GM12878 (cell line): ENCODE results near the gene GAK. TPM values are rescaled to one million over a fixed set of nuclear protein-coding genes. Genes with fewer than 3 reads are reported as not detected.

Source experiments
- ATAC-seq: fragments of 200-7000 bp; cut with Tn5 transposase; 3 replicates; pipeline ENCODE4 v1.9.1; 2020; ENCODE audit warnings: mild to moderate bottlenecking, moderate library complexity
- BruUV-seq: library from RNA; stranded (reverse); fragments of 400-500 nt; replicated peaks from 2 replicates; lab custom pipeline; 2021; lab: Mats Ljungman, UMichigan
- CTCF ChIA-PET: fragments of 300-600 bp; sonication (Branson Sonifier 250); formaldehyde crosslinking; extraction: SDS; loops from one replicate; lab custom pipeline; 2021; ENCODE audit warnings: inconsistent platforms; lab: Yijun Ruan, JAX
- POLR2A ChIA-PET: fragments of 350-600 bp; formaldehyde crosslinking; extraction: SDS; loops from one replicate; lab custom pipeline; 2021; ENCODE audit warnings: inconsistent platforms; lab: Charles Lee
- RAD21 ChIA-PET: fragments of 300-600 bp; sonication (Branson Sonifier 250); formaldehyde crosslinking; loops from one replicate; lab custom pipeline; 2023; ENCODE audit warnings: antibody characterized with exemption; ENCODE audit not compliant: unreplicated experiment; lab: Charles Lee
- SMC1A ChIA-PET: fragments of 300-600 bp; sonication (Branson Sonifier 250); formaldehyde crosslinking; loops from one replicate; lab custom pipeline; 2023; ENCODE audit not compliant: unreplicated experiment, uncharacterized antibody; lab: Charles Lee
- DNase-seq: peaks from one replicate; pipeline ENCODE4 v3.0.0-alpha.2; 2011; ENCODE audit warnings: low read depth, low spot score
- FAIRE-seq: peaks from 3 replicates; lab custom pipeline; 2011; peaks lifted over from hg19 to GRCh38; lab: Jason Lieb, UNC
- H2AFZ ChIP-seq: 2 replicates; pipeline ENCODE4 v1.6.0; 2011; ENCODE audit warnings: low read depth, low read length, control low read depth; ENCODE audit not compliant: control insufficient read depth
- H3K27ac ChIP-seq: 2 replicates; pipeline ENCODE4 v1.5.1; 2011; ENCODE audit warnings: control low read depth; ENCODE audit not compliant: control insufficient read depth, insufficient read depth
- H3K27me3 ChIP-seq, 2 experiments: replicated peaks in 1 of 2; 2 replicates each; pipeline versions ENCODE4 v1.6.0 to v1.6.1; 2011; ENCODE audit warnings: low read length in 1 of 2; ENCODE audit not compliant: control insufficient read depth in 2 of 2, insufficient read depth in 2 of 2
- H3K36me3 ChIP-seq, 2 experiments: 2 replicates each; pipeline ENCODE4 v1.5.1; 2011; ENCODE audit warnings: low read length in 1 of 2; ENCODE audit not compliant: control insufficient read depth in 2 of 2, insufficient read depth in 2 of 2
- H3K4me1 ChIP-seq: 2 replicates; pipeline ENCODE4 v1.6.1; 2011; ENCODE audit warnings: mild to moderate bottlenecking, low read length, moderate library complexity, mixed read lengths; ENCODE audit not compliant: control insufficient read depth, insufficient read depth
- H3K4me2 ChIP-seq: 2 replicates; pipeline ENCODE4 v1.6.0; 2011; ENCODE audit warnings: control low read depth; ENCODE audit not compliant: control insufficient read depth, insufficient read depth
- H3K4me3 ChIP-seq: fragments of 200-600 bp; sonication (generic); 2 replicates; pipeline ENCODE4 v1.5.1; 2016
- H3K79me2 ChIP-seq: 2 replicates; pipeline ENCODE4 v1.6.0; 2011; ENCODE audit warnings: low read length; ENCODE audit not compliant: control insufficient read depth, insufficient read depth
- H3K9ac ChIP-seq: 2 replicates; pipeline ENCODE4 v1.8.0; 2011; ENCODE audit warnings: low read length, control low read depth, mixed read lengths; ENCODE audit not compliant: control insufficient read depth, insufficient read depth
- H3K9me3 ChIP-seq: replicated peaks from 3 replicates; pipeline ENCODE4 v1.5.1; 2011; ENCODE audit warnings: mild to moderate bottlenecking, low read length; ENCODE audit not compliant: control insufficient read depth, insufficient read depth
- H4K20me1 ChIP-seq: 2 replicates; pipeline ENCODE4 v1.6.0; 2011; ENCODE audit not compliant: control insufficient read depth, insufficient read depth
- IRF4 ChIP-seq: IDR thresholded peaks from 2 replicates; pipeline ENCODE4 v1.6.1; 2011; ENCODE audit warnings: low read depth, low read length
- IRF5 ChIP-seq: fragments of 450-650 bp; IDR thresholded peaks from 2 replicates; pipeline ENCODE4 v1.6.1; 2017; ENCODE audit warnings: borderline replicate concordance
- RAD21 ChIP-seq: IDR thresholded peaks from 2 replicates; pipeline ENCODE4 v1.6.1; 2011; ENCODE audit warnings: mild to moderate bottlenecking, low read depth, low read length, moderate library complexity; ENCODE audit not compliant: insufficient read depth
- RAD51 ChIP-seq: fragments of 450-650 bp; IDR thresholded peaks from 2 replicates; pipeline ENCODE4 v1.6.1; 2016; ENCODE audit warnings: moderate library complexity, mild to moderate bottlenecking, inconsistent platforms
- REST ChIP-seq: IDR thresholded peaks from 2 replicates; pipeline ENCODE4 v1.6.1; 2012; ENCODE audit warnings: mild to moderate bottlenecking, low read depth, low read length
- SPI1 ChIP-seq: IDR thresholded peaks from 2 replicates; pipeline ENCODE4 v1.6.1; 2011; ENCODE audit warnings: low read depth, mild to moderate bottlenecking, low read length, moderate library complexity, borderline replicate concordance; ENCODE audit not compliant: insufficient read depth
- SRF ChIP-seq, 2 experiments: IDR thresholded peaks; 2 replicates each; pipeline ENCODE4 v1.6.1; 2011; ENCODE audit warnings: low read depth in 2 of 2, low read length in 2 of 2, mild to moderate bottlenecking in 1 of 2, moderate library complexity in 1 of 2
- ZNF24 ChIP-seq: fragments of 450-650 bp; IDR thresholded peaks from 2 replicates; pipeline ENCODE4 v1.6.1; 2017; ENCODE audit warnings: antibody characterized with exemption, mild to moderate bottlenecking
- WGBS: methylation state at CpG from one replicate; pipeline ENCODE4 v1.1.6; 2016; ENCODE audit warnings: low lambda C conversion rate; ENCODE audit not compliant: insufficient replicate concordance, insufficient coverage; ENCODE audit errors: missing lambda C conversion rate; 5-methylcytosine and 5-hydroxymethylcytosine counted together
- in situ Hi-C: fragments of 300-500 bp; cut with MboI; formaldehyde crosslinking; loops from 9 replicates; pipeline ENCODE4 v1.14.3; 2018; ENCODE audit warnings: mixed read lengths
- intact Hi-C: fragments of 100-400 bp; cut with micrococcal nuclease; formaldehyde crosslinking; loops from one replicate; pipeline ENCODE4 v1.14.2; 2022; ENCODE audit not compliant: unreplicated experiment
- polyA plus RNA-seq, 11 experiments: library from polyadenylated mRNA; depleted of rRNA in 4 of 11; unstranded in 6 of 11; stranded (reverse) in 5 of 11; fragments of >200 nt; fragmentation: Nextera tagmentation in 4 of 11; fragmentation: Illumina TruSeq in 1 of 11; extraction: Ambion mirVana in 4 of 11; extraction: Trizol in 1 of 11; gene quantifications; 1 replicate in 1 of 11; 2 replicates in 10 of 11; pipeline versions ENCODE4 v1.2.1 to v1.2.3, GENCODE V29; 2011 to 2016; ENCODE audit warnings: inconsistent platforms in 2 of 11, missing spikeins in 2 of 11, low read depth in 1 of 11
- total RNA-seq, 4 experiments: library from RNA; depleted of rRNA in 3 of 4; stranded (reverse); fragments of >200 nt in 3 of 4; fragmentation: Illumina TruSeq in 1 of 4; extraction: Trizol in 1 of 4; gene quantifications; 2 replicates each; pipeline versions ENCODE4 v1.2.1 to v1.2.3, GENCODE V29; 2013 to 2021

GAK gene
- total and polyA plus RNA-seq, 10 of the 15 experiments (the other 5 are each of a cell fraction or from before 2014, with no cell fraction given): 0.82 to 127 (median 53.8) TPM

GRCh38 chr4:821631-822030 lies 110.5 kb downstream of the GAK start:
- in situ Hi-C loops: no loop called here
- no peaks in the 10 kb centered on the region for H3K36me3 ChIP-seq
- FAIRE-seq (no peak), DNase-seq (no peak), ATAC-seq (no peak)
- H3K4me1 ChIP-seq: no peaks in the 10 kb centered on the region
- RAD21 ChIA-PET: no interaction called here
- H3K9me3 ChIP-seq: no peaks in the 10 kb centered on the region; the same call in 2 of the 3 replicates
- H4K20me1 ChIP-seq: no peaks in the 10 kb centered on the region
- peaks cover 0 to 9% of the 10 kb centered on the region in 2 experiments for H3K27me3 ChIP-seq
- H3K4me3 ChIP-seq: no peak overlapping the region
- H3K27ac ChIP-seq: no peak overlapping the region
- H2AFZ ChIP-seq: no peak overlapping the region
- BruUV-seq: no TSS peak
- TF ChIP-seq ZNF24 (no peak), SRF (IDR thresholded peaks at IDR 0.05; ENCODE audit: low read depth in 2 of 2, low read length in 2 of 2) (no peak), IRF4 (no peak)
- TF ChIP-seq, all 136 proteins: peak for 0
- no peaks in the 10 kb centered on the region for H3K79me2 ChIP-seq
- no peak overlapping the region for H3K4me2 ChIP-seq
- 44% methylated on average over 16 of the region's 16 CpGs for WGBS
- H3K9ac ChIP-seq: no peak overlapping the region
- intact Hi-C loops: no loop called here
- CTCF ChIA-PET: no interaction called here
- POLR2A ChIA-PET: interaction anchor here (0.5 kb wide), 1 partner anchor 1117 kb away, joined by 3 read pairs; no protein-coding TSS in a partner anchor
- SMC1A ChIA-PET: no interaction called here

GRCh38 chr4:821181-821591 lies 110.9 kb downstream of the GAK start:
- in situ Hi-C loops: no loop called here
- ChIA-PET POLR2A (interaction anchor here (0.5 kb wide), 1 partner anchor 1117 kb away, joined by 3 read pairs; no protein-coding TSS in a partner anchor), SMC1A (no interaction called here), RAD21 (no interaction called here), CTCF (no interaction called here)
- no peak for ATAC-seq
- 47% methylated on average over 22 of the region's 22 CpGs for WGBS
- Histone ChIP-seq H3K27ac (no peak overlapping the region), H3K36me3 (no peaks in the 10 kb centered on the region), H3K4me1 (no peaks in the 10 kb centered on the region), H3K9me3 (no peaks in the 10 kb centered on the region; the same call in 2 of the 3 replicates), H2AFZ (no peak overlapping the region), H3K9ac (no peak overlapping the region), H3K79me2 (no peaks in the 10 kb centered on the region), H3K4me3 (no peak overlapping the region), H4K20me1 (no peaks in the 10 kb centered on the region), H3K4me2 (no peak overlapping the region), H3K27me3 (peaks cover 0 to 9% of the 10 kb centered on the region in 2 experiments)
- intact Hi-C loops: no loop called here
- no TSS peak for BruUV-seq
- no peak for DNase-seq
- no peak for FAIRE-seq
- TF ChIP-seq RAD21 (no peak), RAD51 (no peak), REST (no peak), IRF5 (no peak), SPI1 (no peak)
